ENCODE data around the gene KLC1.

Gene KLC1

DNA sequence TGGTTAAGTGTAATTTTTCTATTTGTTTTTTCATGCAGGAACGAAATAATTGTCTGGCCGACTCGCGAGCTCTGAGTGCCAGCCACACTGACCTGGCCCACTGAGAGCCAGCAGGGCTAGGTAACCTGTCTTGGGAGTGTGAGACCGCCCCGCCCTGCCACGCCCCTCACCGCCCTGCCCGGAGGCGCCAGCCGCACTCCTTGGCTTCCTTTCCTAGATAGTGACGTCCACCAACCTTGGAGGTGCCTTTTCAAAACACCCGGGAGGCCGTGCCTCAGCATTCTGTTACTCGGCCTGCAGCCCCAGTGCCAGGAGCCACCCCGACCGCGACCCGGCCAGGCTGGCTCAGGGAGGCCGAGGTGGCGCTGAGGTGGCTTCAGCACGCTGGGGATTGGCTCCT is 64.5 kb downstream of the KLC1 start:
- no peak for DNase-seq

DNA sequence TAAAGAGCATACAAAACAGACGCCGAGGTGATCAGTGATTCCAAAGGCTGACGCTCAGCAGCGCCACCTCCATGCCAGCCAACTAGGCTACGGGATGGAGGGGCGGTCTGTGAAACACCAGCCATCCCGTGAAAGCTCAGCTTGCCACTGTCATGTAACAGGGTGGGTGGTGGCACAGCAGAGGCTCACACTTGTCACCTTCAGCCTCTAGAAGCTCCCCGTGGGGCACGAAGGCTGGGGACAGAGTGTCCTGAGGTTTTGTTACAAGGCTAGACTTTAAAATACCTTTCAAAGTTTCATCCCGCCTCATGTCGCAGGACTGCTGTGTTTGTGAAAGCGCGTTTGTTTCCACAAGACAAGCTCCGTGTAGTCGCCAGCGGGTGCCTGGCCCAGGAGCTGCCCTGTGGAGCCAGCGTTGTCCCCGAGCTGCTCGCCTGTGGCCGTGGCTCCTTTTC is 65.6 kb downstream of the KLC1 start:
- DNase-seq, result no peak

DNA sequence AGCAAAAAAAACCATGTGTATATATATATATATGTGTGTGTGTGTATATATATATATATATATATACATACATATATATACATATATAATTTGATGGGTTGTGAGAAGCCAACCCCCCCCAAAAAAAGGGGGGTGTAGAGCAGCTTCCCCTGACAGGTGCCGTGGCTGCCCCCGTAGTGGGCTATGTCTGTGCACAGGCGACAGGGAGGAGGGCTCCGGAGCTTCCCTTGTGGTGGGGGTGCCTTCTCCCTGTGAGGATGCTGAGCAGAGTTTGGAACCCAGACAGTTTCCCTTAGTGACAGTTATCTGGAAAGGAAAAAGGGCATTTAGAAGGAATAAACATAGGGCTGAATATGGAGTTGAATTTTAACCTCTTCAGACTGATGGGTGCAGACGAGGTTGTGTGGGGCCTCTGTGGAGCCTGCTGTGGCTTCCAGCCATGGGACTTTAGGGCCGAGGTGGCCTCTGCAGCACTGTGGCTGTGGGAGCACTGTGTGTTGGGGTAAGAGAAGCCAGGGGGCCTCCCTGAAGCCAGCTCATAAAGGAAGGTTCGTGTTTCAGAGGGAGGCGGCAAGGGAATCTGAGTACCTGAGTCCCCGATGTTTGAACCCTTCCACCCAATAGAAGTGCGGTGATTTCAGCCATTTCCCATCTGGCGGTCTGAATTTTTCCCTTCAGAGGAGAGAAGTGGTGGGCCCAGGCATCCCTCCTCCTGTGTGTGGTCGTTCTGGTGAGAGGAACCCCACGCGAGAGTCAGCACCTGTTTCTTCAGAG is 66.5 kb downstream of the KLC1 start:
- DNase-seq, result no peak

GRCh38 chr14:103696070-103696402 is 67.0 kb downstream of the KLC1 start:
- DNase-seq, result no peak

DNA sequence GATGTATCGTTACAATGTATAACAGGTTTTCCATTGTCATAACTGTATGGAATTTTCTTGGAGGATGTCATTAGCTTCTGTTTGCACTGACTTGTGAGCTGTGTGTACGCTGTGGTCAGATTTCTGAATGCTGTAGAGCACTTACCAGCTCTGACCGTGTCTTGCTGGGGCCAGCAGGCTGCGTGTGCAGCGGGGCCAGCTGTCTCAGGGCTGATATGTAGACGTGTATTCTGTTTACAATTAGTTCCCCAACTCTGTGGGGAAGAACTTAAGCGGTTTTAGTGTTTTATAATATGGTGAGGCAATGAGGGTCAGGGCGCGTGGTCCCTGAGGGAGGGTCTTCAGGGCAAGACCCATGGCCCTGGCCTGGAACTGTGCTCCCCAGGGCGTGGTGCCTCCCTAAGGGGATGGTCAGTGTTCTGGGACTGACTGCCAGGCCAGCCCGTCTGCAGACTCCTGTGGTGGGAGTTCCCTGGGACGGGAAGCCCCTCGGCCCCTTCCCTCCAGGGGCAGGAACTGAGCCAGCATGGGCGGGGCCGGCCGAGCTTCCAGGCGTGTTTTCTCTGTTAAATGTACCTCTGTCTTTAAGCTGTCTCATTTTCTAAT is 67.6 kb downstream of the KLC1 start:
- no peak for DNase-seq

- DNase-seq, result no peak
Measured at GRCh38 chr14:103697206-103697602, 68.2 kb downstream of the KLC1 start.

DNA sequence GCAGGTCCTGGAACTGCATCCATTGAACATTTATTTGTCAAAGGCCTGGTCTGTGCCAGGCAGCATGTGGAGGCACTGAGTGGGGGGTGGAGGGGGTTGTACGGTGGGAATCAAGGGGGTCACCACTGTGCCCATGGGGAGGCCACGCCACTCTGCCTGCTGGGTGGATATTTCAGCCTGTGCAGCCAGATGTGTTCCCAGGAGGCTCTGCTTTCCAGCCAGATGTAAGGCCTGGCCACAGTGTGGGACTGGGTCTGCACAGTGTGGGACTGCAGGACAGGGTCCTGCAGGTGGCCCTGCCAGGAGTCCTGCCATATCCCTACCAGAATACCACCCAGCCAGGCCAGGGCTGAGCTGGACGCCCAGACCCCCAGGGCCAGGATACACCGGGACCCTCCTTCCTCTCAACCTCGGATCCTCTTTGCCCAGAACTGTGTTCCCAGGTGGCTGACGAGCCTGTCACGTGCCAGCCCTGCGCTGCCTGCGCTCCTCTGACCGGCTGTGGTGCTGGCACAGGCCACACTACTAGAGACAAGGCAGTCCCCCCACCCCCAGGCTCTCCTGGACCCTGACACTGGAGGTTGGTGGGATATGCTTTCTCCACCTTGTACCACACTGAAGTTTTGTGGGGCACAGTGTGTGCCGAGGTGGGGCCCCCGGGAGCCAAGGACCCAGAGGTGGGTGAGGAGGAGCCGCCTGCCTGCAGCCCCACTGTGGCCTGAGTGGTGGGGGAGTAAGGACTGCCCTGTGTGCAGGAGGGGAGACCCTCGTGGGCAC is 68.8 kb downstream of the KLC1 start:
- DNase-seq, result no peak

GRCh38 chr14:103698380-103699260 is 69.6 kb downstream of the KLC1 start:
- no peak for DNase-seq

DNA sequence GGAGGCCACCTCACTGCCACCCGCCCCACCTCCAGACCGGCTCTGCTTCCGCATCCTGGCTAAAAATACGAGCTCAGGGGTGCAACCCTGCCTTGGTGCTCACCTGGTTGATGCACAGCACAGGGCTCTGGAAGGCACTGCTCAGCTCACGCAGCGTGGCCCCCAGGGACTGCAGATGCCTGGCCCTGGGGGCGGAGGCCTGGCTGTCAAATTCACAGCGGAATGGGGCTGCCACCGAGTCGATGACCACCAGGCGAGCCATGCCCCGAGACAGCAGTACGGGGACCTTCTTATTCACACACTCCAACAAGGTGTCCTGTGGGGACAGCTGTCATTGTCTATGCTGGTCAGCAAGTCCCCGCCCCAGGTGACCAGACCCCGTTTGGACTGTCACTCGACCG is 70.2 kb downstream of the KLC1 start:
- DNase-seq, result no peak

DNA sequence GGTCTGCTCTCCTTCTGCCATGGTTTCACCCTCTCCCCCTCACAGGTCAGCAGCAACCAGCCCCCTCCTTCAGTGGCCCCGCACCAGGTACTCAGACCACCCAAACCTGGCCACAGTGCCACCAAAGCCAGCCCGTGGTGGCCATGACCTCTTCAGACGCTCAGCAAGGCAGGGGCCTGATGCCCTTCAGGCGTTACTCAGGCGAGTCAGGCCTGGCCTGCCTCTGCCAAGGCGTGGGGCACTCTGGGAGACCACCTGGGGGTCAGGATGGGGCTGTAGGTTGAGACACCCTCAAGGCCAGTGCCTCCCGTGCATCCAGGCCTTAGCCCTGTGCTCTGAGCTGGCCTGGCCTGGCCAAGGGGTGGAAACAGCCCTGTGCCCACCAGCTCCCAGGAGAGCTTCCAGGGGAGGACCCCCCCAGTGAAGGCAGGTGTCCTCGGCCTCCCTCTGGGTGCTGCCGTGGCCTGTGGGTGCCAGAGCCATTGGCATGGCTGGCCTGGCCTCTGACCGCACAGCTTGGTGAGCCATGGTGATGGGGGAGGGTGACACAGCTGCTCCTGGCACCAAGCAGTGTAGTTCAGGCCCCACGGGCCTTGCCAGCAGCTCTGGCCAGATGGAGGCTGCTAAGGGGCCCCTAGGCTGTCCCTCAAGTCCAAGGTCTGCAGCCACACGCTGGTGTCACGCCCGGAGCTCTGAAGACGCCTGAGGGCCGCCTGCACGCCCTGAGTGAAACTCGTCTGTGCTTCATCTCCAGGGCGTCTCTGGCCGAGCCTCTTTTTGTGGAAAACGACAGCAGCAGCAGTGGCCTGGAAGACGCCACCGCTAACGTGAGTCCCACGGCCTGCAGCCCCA is 71.1 kb downstream of the KLC1 start:
- DNase-seq, result no peak

DNA sequence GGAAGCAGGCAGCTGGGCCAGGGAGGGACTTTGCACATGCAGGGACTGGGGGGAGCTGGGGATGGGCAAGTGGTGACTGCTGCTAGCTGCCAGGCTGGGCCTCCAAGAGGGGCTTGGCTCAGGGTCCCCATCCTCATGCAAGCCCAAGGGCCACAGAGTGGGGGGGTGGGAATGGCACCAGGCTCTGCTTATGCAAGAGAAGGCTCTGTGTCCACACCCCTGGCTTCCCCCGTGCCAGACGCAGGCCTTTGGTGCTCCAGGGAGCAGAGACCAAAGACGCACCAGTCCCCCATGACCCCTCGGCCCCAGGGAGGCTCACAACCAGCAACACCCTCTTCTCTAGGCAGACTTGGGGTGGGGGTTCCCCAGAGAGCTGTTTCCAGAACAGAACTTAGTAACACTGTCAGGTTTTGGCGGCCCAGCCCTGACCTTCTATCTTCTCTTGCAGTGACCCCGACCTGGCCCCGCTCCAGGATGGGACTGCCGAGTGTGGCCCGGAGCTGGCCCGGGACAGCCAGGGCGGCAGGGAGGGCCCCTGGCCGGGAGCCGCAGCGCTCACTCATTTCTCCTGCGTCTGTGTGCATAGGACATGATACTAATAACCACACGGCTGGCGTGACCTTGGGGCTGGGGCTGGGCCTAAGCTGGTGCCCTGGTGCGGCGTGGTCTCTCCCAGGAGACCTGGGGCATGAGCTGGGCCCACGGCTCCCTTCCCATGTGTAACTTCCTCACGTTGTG is 71.9 kb downstream of the KLC1 start:
- no peak for DNase-seq

GRCh38 chr14:103702095-103702494 is 73.1 kb downstream of the KLC1 start:
- no peak for DNase-seq

- no peak for DNase-seq
Measured at GRCh38 chr14:103702497-103703432, 73.8 kb downstream of the KLC1 start.

DNA sequence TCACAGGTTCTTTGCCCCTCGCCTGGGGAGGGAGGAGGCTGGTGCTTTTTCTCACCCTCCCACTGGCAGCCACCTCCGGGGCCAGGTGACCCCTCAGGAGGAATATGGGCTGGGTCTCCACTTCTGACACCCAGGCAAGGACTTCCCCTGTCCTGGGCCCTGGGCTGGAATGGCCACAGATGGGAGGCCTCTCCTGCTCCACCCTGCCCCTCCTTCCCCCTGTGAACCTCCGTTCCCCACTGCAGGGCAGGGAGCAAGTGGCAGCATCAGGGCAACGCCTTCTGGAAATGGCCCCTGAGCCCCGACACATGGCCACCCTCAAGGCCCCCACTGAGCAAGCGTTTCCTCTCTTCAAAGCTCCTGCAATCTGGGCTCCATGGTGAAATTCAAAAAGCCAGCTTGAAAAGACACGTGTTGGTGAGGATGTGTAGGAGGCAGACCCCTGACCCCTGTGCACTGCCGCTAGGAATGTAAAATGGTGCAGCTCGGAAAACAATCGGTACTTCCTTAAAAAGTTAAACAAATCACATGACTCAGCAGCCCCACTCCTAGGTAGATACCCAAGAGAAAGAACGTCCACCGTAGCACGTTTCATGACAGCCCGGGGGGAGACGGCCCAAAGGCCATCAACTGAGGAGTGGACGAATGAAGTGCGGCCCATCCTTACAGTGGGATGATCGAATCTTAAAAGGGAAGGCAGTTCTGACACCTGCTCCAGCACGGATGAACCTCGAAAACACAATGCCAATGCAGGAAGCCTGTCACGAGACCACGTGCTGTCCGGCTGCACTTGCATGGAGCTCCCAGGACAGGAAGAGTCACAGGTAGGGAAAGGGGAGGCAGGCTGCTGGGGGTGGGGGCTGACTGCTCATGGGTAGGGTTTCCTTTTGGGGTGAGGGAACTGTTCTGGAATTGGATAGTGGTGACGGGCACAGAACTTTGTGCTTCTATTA is 74.7 kb downstream of the KLC1 start:
- DNase-seq, result no peak

GRCh38 chr14:103704708-103705107 is 75.7 kb downstream of the KLC1 start:
- no peak for DNase-seq

- no peak for DNase-seq
Measured at GRCh38 chr14:103705118-103705503, 76.1 kb downstream of the KLC1 start.

DNA sequence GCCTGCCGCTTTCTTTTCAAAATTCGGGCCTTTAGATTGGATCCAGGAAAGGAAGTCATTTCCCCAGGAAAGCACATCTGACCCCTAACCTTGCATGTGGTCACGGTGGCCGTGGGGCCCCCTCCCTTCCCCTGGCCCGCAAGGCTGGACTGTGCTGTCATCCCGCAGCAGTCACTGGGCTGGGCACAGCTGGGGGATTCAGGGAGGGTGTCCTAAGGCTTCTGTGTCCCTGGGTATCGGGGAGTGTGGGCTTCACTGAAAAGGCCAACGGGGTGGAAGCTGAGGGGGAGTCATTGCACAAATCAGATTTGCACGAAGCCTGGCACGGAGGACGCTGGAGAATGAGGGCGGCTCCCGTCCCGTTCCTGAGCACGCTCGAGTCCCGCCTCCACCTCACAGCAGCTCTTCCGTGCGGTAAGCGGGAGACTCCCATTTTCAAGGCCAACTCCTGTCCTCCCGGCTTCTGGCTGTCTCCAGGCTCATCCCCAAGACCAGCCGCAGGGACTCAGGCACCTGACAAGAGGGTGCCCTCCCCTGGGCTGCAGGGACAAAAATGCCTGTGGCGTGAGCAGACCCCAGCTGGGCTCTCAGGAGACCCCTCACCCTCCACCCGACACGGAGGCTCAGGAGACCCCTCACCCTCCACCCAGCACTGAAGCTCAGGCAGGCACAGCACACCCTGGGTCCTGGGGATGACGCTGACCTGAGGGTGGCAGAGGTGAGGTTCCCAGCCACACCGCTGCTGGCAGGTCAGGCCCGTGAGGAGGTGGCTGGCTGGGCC is 76.7 kb downstream of the KLC1 start:
- no peak for DNase-seq

Measured in GF-D8 (cell line).